GM23338 (cell line): ENCODE data around the gene SLC29A4. TPM values are rescaled to one million over a fixed set of nuclear protein-coding genes. Genes with fewer than 3 reads are reported as not detected.

Experiments used
- ATAC-seq: fragments of 200-7000 bp; cut with Tn5 transposase; 3 replicates; pipeline ENCODE4 v1.9.1; 2020
- DNase-seq: peaks from one replicate; pipeline ENCODE4 v3.0.0-alpha.2; 2015; ENCODE audit warnings: low spot score
- H2AFZ ChIP-seq: fragments of 200-600 bp; sonication (generic); 2 replicates; pipeline ENCODE4 v1.8.0; 2016; ENCODE audit warnings: antibody characterized with exemption, mild to moderate bottlenecking, moderate library complexity
- H3F3A ChIP-seq: fragments of 200-600 bp; sonication (generic); replicated peaks from 2 replicates; pipeline ENCODE4 v1.8.0; 2017; ENCODE audit warnings: antibody characterized with exemption, mixed run types, low read depth
- H3K27ac ChIP-seq: fragments of 200-600 bp; sonication (generic); 2 replicates; pipeline ENCODE4 v1.6.1; 2016; ENCODE audit warnings: low read depth
- H3K27me3 ChIP-seq: fragments of 200-600 bp; sonication (generic); 2 replicates; pipeline ENCODE4 v1.8.0; 2016; ENCODE audit warnings: mild to moderate bottlenecking, mixed run types, moderate library complexity; ENCODE audit not compliant: insufficient read depth
- H3K36me3 ChIP-seq: fragments of 200-600 bp; sonication (generic); 2 replicates; pipeline ENCODE4 v1.8.0; 2016; ENCODE audit warnings: mild to moderate bottlenecking; ENCODE audit not compliant: insufficient read depth
- H3K4me1 ChIP-seq: fragments of 200-600 bp; sonication (generic); 2 replicates; pipeline ENCODE4 v1.8.0; 2016; ENCODE audit warnings: mild to moderate bottlenecking, moderate library complexity; ENCODE audit not compliant: insufficient read depth
- H3K4me2 ChIP-seq: fragments of 200-600 bp; sonication (generic); 2 replicates; pipeline ENCODE4 v1.7.1; 2017; ENCODE audit warnings: mixed run types
- H3K4me3 ChIP-seq: fragments of 200-600 bp; sonication (generic); 2 replicates; pipeline ENCODE4 v1.6.1; 2016; ENCODE audit warnings: mixed run types
- H3K79me2 ChIP-seq: fragments of 200-600 bp; sonication (generic); replicated peaks from 2 replicates; pipeline ENCODE4 v1.8.0; 2017; ENCODE audit warnings: mild to moderate bottlenecking; ENCODE audit not compliant: insufficient read depth
- H3K9me2 ChIP-seq: fragments of 200-600 bp; sonication (generic); 2 replicates; pipeline ENCODE4 v1.8.0; 2017; ENCODE audit not compliant: insufficient read depth
- H4K20me1 ChIP-seq: fragments of 200-600 bp; sonication (generic); replicated peaks from 2 replicates; pipeline ENCODE4 v1.8.0; 2017; ENCODE audit warnings: mild to moderate bottlenecking; ENCODE audit not compliant: insufficient read depth
- H3K27ac Mint-ChIP-seq: 2 replicates; pipeline ENCODE4 v1.8.0; 2020; ENCODE audit warnings: inconsistent platforms, mild to moderate bottlenecking, moderate library complexity, mixed read lengths
- H3K27me3 Mint-ChIP-seq: 3 replicates; pipeline ENCODE4 v1.8.0; 2022; ENCODE audit warnings: low read depth, mild to moderate bottlenecking, moderate library complexity, mixed read lengths, inconsistent platforms; ENCODE audit not compliant: insufficient read depth, poor library complexity
- H3K36me3 Mint-ChIP-seq: 3 replicates; pipeline ENCODE4 v1.8.0; 2021; ENCODE audit warnings: low read depth, mild to moderate bottlenecking, inconsistent platforms, moderate library complexity, mixed read lengths
- H3K4me1 Mint-ChIP-seq: 3 replicates; pipeline ENCODE4 v1.8.0; 2020; ENCODE audit warnings: mild to moderate bottlenecking, inconsistent platforms, mixed read lengths
- H3K4me3 Mint-ChIP-seq: 3 replicates; pipeline ENCODE4 v1.8.0; 2021; ENCODE audit warnings: moderate library complexity, mild to moderate bottlenecking, inconsistent platforms, mixed read lengths
- H3K9me3 Mint-ChIP-seq: 3 replicates; pipeline ENCODE4 v1.8.0; 2020; ENCODE audit warnings: moderate library complexity, mild to moderate bottlenecking, inconsistent platforms, mixed read lengths
- CREB1 ChIP-seq: fragments of 250-450 bp; sonication (Bioruptor Pico); IDR thresholded peaks from 2 replicates; pipeline ENCODE4 v1.5.0; 2020; ENCODE audit warnings: low read depth, mild to moderate bottlenecking, moderate library complexity
- CTCF ChIP-seq, 2 experiments: fragments of 200-600 bp in 1 of 2; sonication (generic) in 1 of 2; conservative IDR thresholded peaks; 2 replicates each; pipeline versions ENCODE4 v1.5.1 to v1.6.1; 2016 to 2017; ENCODE audit warnings: antibody characterized with exemption in 2 of 2, low read depth in 2 of 2, mild to moderate bottlenecking in 2 of 2, moderate library complexity in 1 of 2
- EZH2 ChIP-seq: fragments of 200-600 bp; sonication (generic); IDR thresholded peaks from one replicate; pipeline ENCODE4 v1.8.0; 2017; ENCODE audit warnings: antibody characterized with exemption, mild to moderate bottlenecking, low read depth; ENCODE audit not compliant: unreplicated experiment
- EZH2phosphoT487 ChIP-seq: fragments of 200-600 bp; sonication (generic); IDR thresholded peaks from one replicate; pipeline ENCODE4 v1.8.1; 2018; ENCODE audit warnings: antibody characterized with exemption; ENCODE audit not compliant: unreplicated experiment
- NANOG ChIP-seq: IDR thresholded peaks from 2 replicates; pipeline ENCODE4 v1.6.1; 2016; ENCODE audit warnings: antibody characterized with exemption, borderline replicate concordance
- POLR2AphosphoS5 ChIP-seq: IDR thresholded peaks from 2 replicates; pipeline ENCODE4 v1.6.1; 2016; ENCODE audit warnings: antibody characterized with exemption, low read depth
- REST ChIP-seq: IDR thresholded peaks from one replicate; pipeline ENCODE4 v1.6.1; 2018; ENCODE audit warnings: antibody characterized with exemption; ENCODE audit not compliant: unreplicated experiment
- STAT1 ChIP-seq: IDR thresholded peaks from one replicate; pipeline ENCODE4 v1.6.1; 2016; ENCODE audit warnings: antibody characterized with exemption; ENCODE audit not compliant: unreplicated experiment
- ZNF114 ChIP-seq: fragments of 250-450 bp; sonication (Bioruptor Pico); IDR thresholded peaks from 2 replicates; pipeline ENCODE4 v1.5.0; 2020; ENCODE audit warnings: mild to moderate bottlenecking, moderate library complexity
- ZNF331 ChIP-seq: fragments of 250-450 bp; sonication (Bioruptor Pico); IDR thresholded peaks from 2 replicates; pipeline ENCODE4 v1.5.0; 2020; ENCODE audit warnings: low read depth, mild to moderate bottlenecking, moderate library complexity
- long read RNA-seq: library from polyadenylated mRNA; unstranded; transcript quantifications from one replicate; pipeline ENCODE4 v2.0.0, GENCODE V29; 2020; ENCODE audit not compliant: unreplicated experiment
- polyA plus RNA-seq: library from polyadenylated mRNA; unstranded; fragments of >200 nt; fragmentation: Nextera tagmentation; extraction: Ambion mirVana; gene quantifications from 2 replicates; pipeline ENCODE4 v1.2.1, GENCODE V29; 2016
- total RNA-seq: library from RNA; depleted of rRNA; stranded (reverse); fragments of >200 nt; shearing (Covaris generic); gene quantifications from 2 replicates; pipeline ENCODE4 v1.2.3, GENCODE V29; 2014; rRNA removed

Gene SLC29A4
- total RNA-seq (8.1 and 8.8 TPM in 2 replicates), polyA plus RNA-seq (4.8 and 6.4 TPM in 2 replicates)
- long read RNA-seq, partial matches to known transcripts, result 0 of 1 reads
- long read RNA-seq, other reads (novel, unspliced or antisense), result 1 of 1 reads

- Mint-ChIP-seq H3K4me1 (peaks cover 7% of the 10 kb centered on the region; the same call in 1 of the 3 replicates), H3K27ac (no peak within 1 kb of the TSS), H3K4me3 (peak within 1 kb of the TSS; percentile 36; the same call in 2 of the 3 replicates), H3K27me3 (peaks cover 13% of the 10 kb centered on the region), H3K9me3 (no peaks in the 10 kb centered on the region), H3K36me3 (no peaks in the 10 kb centered on the region)
- H3K27me3 ChIP-seq, result peaks cover 15% of the 10 kb centered on the region
- no peaks in the 10 kb centered on the region for H3F3A ChIP-seq
- H3K9me2 ChIP-seq, result no peaks in the 10 kb centered on the region
- H2AFZ ChIP-seq, result no peak within 1 kb of the TSS
- H3K4me2 ChIP-seq, result peak within 1 kb of the TSS; percentile 81
- ATAC-seq (peak; percentile 9; the same call in 2 of the 3 replicates), DNase-seq (no peak)
- H3K27ac ChIP-seq, result no peak within 1 kb of the TSS
- no peaks in the 10 kb centered on the region; the same call in 1 of the 2 replicates for H3K4me1 ChIP-seq
- H4K20me1 ChIP-seq, result no peaks in the 10 kb centered on the region
- no peaks in the 10 kb centered on the region for H3K79me2 ChIP-seq
- TF ChIP-seq REST (no peak), CREB1 (CRISPR knock-in tag) (no peak)
- H3K4me3 ChIP-seq, result peak within 1 kb of the TSS; percentile 64
- H3K36me3 ChIP-seq, result no peaks in the 10 kb centered on the region
These were observed at the start of gene SLC29A4 for GRCh38 chr7:5282543-5283316. Gene SLC29A4 (plus strand): TSS chr7:5282943. CDS start chr7:5287817, 4,874 bp downstream.

- Histone ChIP-seq H4K20me1 (0 out of 2 replicates have a peak, but pooled peaks cover 4% of the 10 kb centered on the region), H3K79me2 (no peaks in the 10 kb centered on the region), H3F3A (0 out of 2 replicates have a peak, but pooled peaks cover 9% of the 10 kb centered on the region), H2AFZ (no peak overlapping the region), H3K4me3 (no peak overlapping the region), H3K36me3 (peaks cover 9% of the 10 kb centered on the region), H3K27me3 (no peaks in the 10 kb centered on the region), H3K4me2 (no peak overlapping the region), H3K9me2 (no peaks in the 10 kb centered on the region), H3K4me1 (no peaks in the 10 kb centered on the region), H3K27ac (no peak overlapping the region)
- peak overlapping the region; percentile 65; the same call in 1 of the 2 replicates for H3K27ac Mint-ChIP-seq
- TF ChIP-seq ZNF331, result no peak
- no peak for TF ChIP-seq REST
- TF ChIP-seq EZH2phosphoT487, result no peak
- TF ChIP-seq POLR2AphosphoS5, result no peak
- TF ChIP-seq NANOG, result no peak
- no peak for TF ChIP-seq EZH2
- TF ChIP-seq ZNF114 (CRISPR knock-in tag), result no peak
- no peak for TF ChIP-seq STAT1
- TF ChIP-seq CTCF (conservative IDR thresholded peaks at IDR 0.05; ENCODE audit: low read depth in 2 of 2), result no peak
- no peak for TF ChIP-seq CREB1 (CRISPR knock-in tag)
- H3K4me3 Mint-ChIP-seq, result no peak overlapping the region
- peaks cover 5% of the 10 kb centered on the region; the same call in 2 of the 3 replicates for H3K4me1 Mint-ChIP-seq
- no peak for DNase-seq
- H3K36me3 Mint-ChIP-seq, result peaks cover 16% of the 10 kb centered on the region
- H3K27me3 Mint-ChIP-seq, result peaks cover 15% of the 10 kb centered on the region
- H3K9me3 Mint-ChIP-seq, result no peaks in the 10 kb centered on the region
- ATAC-seq, result no peak
These were observed 47.6 kb upstream of the SLC29A4 start for GRCh38 chr7:5234852-5235831.
